GM12891 (cell line): ENCODE results near the gene CLEC18B.
"Not testable (repeated sequence)": the region's sequence is repeated elsewhere in the genome, so short reads cannot be mapped to it uniquely, and the experiment has no call there.

ENCODE experiments used
- DNase-seq: peaks from one replicate; pipeline ENCODE4 v3.0.0; 2011; ENCODE audit warnings: low spot score; ENCODE audit not compliant: insufficient read length
- FAIRE-seq: peaks from 2 replicates; lab custom pipeline; 2011; peaks lifted over from hg19 to GRCh38; lab: Jason Lieb, UNC
- PAX5 ChIP-seq: IDR thresholded peaks from 2 replicates; pipeline ENCODE4 v1.6.1; 2011; ENCODE audit warnings: low read length, moderate library complexity, mild to moderate bottlenecking; ENCODE audit not compliant: insufficient read depth, severe bottlenecking
- POLR2A ChIP-seq: IDR thresholded peaks from 2 replicates; pipeline ENCODE4 v1.6.1; 2011; ENCODE audit warnings: low read depth, low read length, control low read depth
- POLR2AphosphoS5 ChIP-seq: IDR thresholded peaks from 2 replicates; pipeline ENCODE4 v1.6.1; 2011; ENCODE audit warnings: low read depth, low read length, control low read depth
- POU2F2 ChIP-seq: IDR thresholded peaks from 2 replicates; pipeline ENCODE4 v1.6.1; 2011; ENCODE audit warnings: low read depth, mild to moderate bottlenecking, control low read depth, low read length, moderate library complexity
- SPI1 ChIP-seq: IDR thresholded peaks from 2 replicates; pipeline ENCODE4 v1.6.1; 2011; ENCODE audit warnings: low read depth, low read length, control low read depth
- TAF1 ChIP-seq: IDR thresholded peaks from 2 replicates; pipeline ENCODE4 v1.6.1; 2011; ENCODE audit warnings: low read depth, low read length, control low read depth

CLEC18B gene

GRCh38 chr16:74372953-74373846, 48.1 kb downstream of the CLEC18B start:
- DNase-seq, result no peak
- no peak for FAIRE-seq
- TF ChIP-seq POLR2A (no peak), TAF1 (no peak), POU2F2 (no peak), POLR2AphosphoS5 (no peak), PAX5 (no peak), SPI1 (no peak)

GRCh38 chr16:74372369-74372768, 48.9 kb downstream of the CLEC18B start:
- no peak for FAIRE-seq
- TF ChIP-seq POLR2A, result no peak
- no peak for TF ChIP-seq PAX5
- no peak for TF ChIP-seq SPI1
- no peak for TF ChIP-seq POU2F2
- TF ChIP-seq POLR2AphosphoS5, result no peak
- no peak for DNase-seq

GRCh38 chr16:74370338-74371135, 50.7 kb downstream of the CLEC18B start:
- not testable (repeated sequence) for FAIRE-seq

GRCh38 chr16:74368002-74368911, 53.0 kb downstream of the CLEC18B start:
- FAIRE-seq (peak; percentile 92), DNase-seq (peak; percentile 71)
- TF ChIP-seq POLR2AphosphoS5, result peak; percentile 46; the same call in 1 of the 2 replicates

More at GRCh38 chr16:74370338-74371135, 50.7 kb downstream of the CLEC18B start:
- DNase-seq, result not testable (repeated sequence)

GRCh38 chr16:74367469-74368001, 53.7 kb downstream of the CLEC18B start:
- FAIRE-seq, result peak; percentile 77
- DNase-seq, result not testable (repeated sequence)

GRCh38 chr16:74361646-74362610, 59.4 kb downstream of the CLEC18B start:
- FAIRE-seq, DNase-seq: not testable (repeated sequence)
